Measurements from ENCODE around the gene ORMDL1.
"Not testable (repeated sequence)": the region's sequence is repeated elsewhere in the genome, so short reads cannot be mapped to it uniquely, and the experiment has no call there.

The ORMDL1 gene

DNA sequence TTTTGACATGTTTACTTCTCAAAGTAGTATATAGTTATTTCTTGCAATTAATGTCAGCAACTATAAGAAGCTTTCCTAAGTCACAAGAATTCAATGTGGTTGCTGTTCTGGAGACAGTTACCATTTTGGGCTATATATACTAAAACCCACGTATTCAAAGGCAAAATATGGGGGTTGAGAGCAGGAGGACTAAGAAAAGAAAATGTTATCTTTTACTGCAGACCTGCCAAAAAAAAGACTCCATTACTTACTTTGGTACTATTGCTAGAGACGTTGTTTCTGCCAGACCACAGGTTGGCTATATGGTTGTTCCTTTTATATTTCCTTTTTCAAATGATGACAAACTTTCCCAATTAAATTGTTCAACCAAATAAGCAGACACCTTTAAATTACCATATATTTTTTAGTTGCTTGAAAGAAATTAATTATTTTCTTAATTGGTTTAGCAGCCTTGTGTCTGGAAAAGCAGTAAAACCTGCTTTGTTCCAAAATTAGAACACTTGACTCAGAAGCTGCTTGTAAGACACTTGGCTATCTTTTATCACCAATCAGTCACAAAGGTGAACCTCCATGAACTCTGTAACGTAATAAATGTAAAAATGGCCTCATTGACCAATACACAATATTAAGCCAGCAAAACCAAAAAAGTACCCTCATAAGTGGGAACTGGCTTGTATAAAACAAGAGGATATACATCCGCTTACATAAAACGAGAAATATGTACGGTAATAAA, 13.4 kb downstream of the ORMDL1 start:
- no peak for DNase-seq (ENCODE audit: low read depth in 2 of 2)

DNA sequence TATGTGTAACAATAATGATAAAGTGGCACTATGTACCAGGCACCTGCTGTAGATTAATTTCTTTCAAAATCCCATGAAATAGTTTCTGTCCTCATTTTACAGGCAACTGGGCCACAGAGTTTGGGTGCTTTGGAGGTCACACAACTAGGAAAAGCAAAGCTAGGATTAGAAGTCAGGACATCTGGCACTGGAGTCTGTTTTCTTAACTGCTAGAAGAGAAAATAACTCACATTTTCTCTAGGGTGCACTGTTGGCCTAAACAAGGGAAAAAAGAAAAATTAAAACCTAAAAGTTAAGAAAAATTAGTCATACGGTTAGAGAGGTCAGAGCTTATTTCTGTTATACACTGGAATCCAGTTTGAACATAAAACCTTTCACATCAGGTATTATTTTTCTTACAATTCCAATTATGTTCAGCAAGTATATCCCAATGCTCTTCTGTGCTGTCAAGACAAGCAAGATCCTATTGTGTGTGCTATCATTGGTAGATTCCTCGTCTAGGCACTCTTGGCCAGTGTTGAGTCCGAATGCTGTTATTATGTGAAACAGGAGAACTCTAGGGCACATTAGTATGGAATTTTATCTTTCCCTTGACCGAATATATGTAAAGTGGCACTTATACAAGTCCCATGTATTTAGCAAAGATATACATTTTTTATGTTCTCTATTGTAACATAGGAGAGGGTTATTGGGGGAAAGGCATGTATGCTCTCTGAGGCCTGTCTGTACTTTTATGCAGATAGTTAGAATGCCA, 20.1 kb downstream of the ORMDL1 start:
- no peak for DNase-seq (ENCODE audit: low read depth in 2 of 2)

DNA sequence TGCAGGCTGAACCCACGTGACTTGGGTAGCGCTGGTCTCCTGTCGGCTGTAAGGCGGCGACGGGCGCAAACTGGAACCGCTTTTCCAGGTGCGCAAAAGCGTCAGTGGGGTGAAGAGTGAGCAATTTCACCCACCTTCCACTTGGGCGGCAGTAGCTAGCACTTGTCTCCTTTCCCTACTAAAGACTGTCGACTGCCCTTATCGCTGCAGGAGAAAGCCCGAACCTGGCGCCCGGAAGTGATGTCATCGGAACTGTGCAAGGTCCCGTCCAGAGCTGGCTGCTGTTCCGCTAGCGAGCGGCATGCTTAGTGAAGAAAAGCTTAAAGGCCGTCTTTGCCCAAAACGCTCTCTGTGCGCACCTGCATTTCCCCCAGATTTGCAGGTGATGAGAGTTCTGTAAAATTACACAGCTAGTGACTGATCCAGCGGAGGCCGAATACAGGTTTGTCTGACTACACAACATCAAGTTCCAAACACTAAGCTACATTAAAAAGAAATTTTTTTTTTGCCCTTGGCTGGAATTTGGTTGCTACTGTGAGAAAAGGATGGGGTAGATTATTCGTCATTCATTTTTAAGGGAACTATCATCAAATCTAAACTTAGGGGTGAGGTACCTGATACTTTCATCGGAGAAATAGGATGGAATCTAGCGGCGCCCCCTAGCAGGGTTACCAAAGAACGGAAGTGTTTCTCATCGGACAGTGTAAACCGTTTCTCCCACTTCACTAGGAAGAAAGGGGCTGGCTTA, 21.4 kb downstream of the ORMDL1 start, which contains the start of gene OSGEPL1:
OSGEPL1 (minus strand) TSS at position 242 of the 748 bp plus-strand sequence. CDS start 1,152 bp downstream, outside the sequence.
- DNase-seq (ENCODE audit: low read depth in 2 of 2) = peak; percentile 87

DNA sequence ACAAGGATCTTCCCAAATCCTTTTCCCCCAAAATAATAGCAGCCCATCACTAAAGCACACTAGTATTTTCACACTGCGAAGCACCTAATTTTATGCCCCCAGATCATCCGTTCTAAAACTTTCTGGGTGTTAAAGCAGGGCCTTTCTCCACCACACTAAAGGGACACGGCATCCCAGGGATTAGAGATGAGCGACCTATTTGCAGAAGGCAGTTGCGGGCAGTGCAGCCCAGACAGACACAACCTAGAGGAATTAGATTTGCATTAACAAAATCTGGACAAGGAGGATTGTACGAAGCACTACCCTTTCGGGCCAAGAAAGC, 21.9 kb downstream of the ORMDL1 start:
- no peak for DNase-seq (ENCODE audit: low read depth in 2 of 2)

DNA sequence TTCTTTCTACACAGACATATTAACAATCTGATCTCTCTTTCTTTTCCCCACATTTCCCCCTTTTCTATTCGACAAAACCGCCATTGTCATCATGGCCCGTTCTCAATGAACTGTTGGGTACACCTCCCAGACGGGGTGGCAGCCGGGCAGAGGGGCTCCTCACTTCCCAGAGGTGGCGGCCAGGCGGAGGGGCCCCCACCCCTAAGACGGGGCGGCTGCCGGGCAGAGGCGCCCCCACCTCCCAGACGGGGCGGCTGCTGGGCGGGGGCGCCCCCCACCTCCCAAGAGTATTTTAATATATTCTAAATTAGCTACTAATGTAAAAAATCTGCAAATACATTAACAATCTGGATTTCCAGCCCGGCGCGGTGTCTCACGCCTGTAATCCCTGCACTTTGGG, 24.0 kb downstream of the ORMDL1 start:
- not testable (repeated sequence) for DNase-seq (ENCODE audit: low read depth in 2 of 2)

DNA sequence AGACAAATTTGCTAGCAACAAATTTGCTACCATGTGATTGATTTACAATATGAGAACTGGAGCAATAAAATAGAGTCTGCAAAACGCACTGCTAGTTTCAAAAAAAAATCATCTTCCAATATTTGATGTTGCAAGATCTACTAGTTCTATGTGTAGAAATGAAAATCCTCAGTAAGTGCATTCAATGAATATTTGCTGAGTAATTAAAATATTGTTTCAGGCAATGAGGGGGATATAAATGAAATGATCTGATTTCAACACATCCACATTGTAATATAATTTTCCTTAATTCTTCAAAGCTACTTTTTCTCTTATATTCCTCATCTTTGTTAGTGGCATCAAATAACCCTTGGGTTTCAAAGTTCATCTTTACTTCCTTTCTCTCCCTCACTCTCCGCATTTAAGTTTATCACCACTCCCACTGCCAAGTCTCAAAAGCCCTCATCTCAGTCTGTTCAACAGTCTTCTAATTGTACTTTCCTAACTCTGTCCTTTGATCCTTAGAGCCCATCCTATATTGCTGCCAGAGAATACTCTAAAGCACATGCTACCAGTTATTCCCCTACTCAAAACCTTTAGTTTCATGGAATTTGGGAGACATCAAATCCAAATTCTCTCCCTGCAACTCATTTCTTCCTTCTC, 27.7 kb downstream of the ORMDL1 start:
- DNase-seq (ENCODE audit: low read depth in 2 of 2) = no peak

DNA sequence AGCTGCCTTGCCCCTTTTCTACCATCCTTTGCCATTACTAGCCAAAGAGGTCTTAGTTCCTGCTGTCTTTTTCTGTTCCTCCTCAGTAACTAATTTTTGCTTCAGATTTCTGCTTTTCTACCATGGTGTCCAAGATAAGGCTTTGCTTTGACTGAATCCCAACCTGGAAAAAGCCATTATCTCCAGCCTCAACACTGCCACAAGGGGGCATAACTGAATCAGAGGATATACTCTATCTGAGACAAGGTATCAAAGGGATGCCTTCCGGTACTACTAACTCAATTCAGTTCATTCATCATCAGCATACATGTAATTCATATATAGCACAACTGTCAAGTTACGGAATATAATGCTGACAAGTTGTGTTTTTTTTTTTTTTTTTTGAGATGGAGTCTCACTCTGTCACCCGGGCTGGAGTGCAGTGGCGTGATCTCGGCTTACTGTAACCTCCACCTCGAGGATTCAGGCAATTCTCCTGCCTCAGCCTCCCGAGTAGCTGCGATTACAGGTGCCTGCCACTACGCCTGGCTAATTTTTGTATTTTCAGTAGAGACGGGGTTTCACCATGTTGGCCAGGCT, 33.0 kb downstream of the ORMDL1 start:
- DNase-seq (ENCODE audit: low read depth in 2 of 2) = no peak

DNA sequence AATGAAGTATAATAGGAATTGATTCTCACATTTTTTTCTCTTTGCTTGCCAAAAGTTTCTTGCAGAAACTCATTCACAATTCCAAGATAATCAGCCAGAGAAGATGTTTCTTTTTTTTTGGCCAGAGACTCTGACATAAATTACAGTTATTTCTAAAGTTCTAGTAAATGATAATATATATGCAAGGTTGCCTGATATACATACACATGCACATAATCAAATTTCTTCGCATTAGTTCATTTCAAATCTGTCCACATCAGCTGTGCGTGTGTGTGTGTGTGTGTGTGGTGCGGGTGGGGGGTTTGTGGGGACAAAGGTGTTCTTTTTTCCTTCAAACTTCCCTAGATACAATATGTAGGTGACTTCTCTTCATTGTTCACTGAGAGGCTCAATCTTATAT, 54.7 kb downstream of the ORMDL1 start:
- DNase-seq (ENCODE audit: low read depth in 2 of 2) = no peak

DNA sequence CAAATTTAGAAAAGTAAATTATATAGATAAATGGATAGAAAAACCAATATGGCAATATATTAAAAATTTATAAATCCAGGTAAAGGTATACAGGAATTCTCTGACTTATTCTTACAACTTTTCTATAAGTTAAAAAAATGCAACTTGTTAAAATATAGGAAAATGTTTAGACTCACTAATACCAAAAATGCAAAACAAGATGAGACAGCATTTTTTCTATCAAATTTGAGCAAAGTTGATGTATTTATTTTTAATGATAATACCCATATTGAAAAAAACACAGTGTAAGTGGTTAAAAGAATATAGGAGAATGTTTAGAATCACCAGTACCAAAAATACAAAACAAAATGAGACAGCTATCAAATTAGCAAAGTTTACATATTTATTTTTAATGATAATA, 57.3 kb downstream of the ORMDL1 start:
- no peak for DNase-seq (ENCODE audit: low read depth in 2 of 2)

DNA sequence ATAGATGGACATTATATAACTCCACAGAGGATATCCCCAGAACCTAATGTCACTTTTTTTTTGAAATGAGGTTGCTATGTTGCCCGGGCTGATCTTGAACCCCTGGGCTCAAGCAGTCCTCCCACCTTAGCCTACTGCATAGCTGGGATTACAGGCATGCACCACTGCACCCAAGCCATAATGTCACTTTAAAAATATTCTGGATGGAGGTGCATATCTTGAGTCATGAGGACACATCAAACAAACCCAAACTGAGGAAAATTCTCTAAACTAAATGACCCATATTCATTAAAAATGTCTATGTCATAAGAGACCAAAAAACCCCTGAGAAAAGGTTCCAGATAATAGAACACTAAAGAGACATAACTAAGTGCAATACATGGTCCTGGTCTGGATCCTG, 57.9 kb downstream of the ORMDL1 start:
- DNase-seq (ENCODE audit: low read depth in 2 of 2) = no peak

DNA sequence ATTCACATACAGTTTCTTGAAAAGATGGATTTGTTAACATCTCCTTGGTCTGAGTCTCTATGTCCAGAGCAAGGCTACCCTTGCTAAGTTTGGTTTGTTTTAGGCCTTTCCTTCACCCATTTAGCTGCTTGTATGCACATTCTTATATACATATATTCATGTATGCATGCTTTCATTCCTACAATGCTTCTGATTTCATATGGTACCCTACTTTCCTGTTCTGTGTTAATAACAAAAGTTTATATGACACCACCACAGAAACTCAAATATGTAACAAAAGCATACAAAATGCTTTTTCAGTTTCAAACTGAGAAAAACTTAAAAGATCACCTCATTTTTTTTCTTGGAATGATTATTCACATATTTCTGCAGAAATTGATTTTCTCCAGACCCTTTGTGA, 60.9 kb downstream of the ORMDL1 start:
- DNase-seq (ENCODE audit: low read depth in 2 of 2) = no peak
